Ovary (tissue), 9 donors: ENCODE data around the gene PLEKHH1. TPM values are rescaled to one million over a fixed set of nuclear protein-coding genes. Genes with fewer than 3 reads are reported as not detected.

ENCODE experiments used
- DNase-seq, 5 donors: peaks; one replicate each; pipeline ENCODE4 v3.0.0-alpha.2; 2019 to 2020
- H3K27ac ChIP-seq, 2 donors: fragments of 200-600 bp; one replicate each; pipeline versions ENCODE4 v1.5.1 to v1.8.0; 2019 to 2022
- H3K27me3 ChIP-seq: fragments of 200-600 bp; one replicate; pipeline ENCODE4 v1.8.0; 2022
- H3K36me3 ChIP-seq: fragments of 200-600 bp; sonication (generic); one replicate; pipeline ENCODE4 v1.5.1; 2019
- H3K4me1 ChIP-seq: one replicate; pipeline ENCODE4 v1.8.1; 2013; ENCODE audit warnings: mild to moderate bottlenecking, moderate library complexity; ENCODE audit not compliant: insufficient read depth
- H3K4me3 ChIP-seq: fragments of 200-600 bp; sonication (generic); one replicate; pipeline ENCODE4 v1.5.1; 2017
- H3K9me3 ChIP-seq, 2 donors: fragments of 200-600 bp in 1 of 2; sonication (generic) in 1 of 2; one replicate each; pipeline versions ENCODE4 v1.5.1 to v1.8.1; 2013 to 2019; ENCODE audit warnings: mild to moderate bottlenecking in 1 of 2, moderate library complexity in 1 of 2
- EP300 ChIP-seq: sonication (generic); formaldehyde crosslinking; IDR thresholded peaks from one replicate; pipeline ENCODE4 v1.6.1; 2017; ENCODE audit warnings: antibody characterized with exemption
- POLR2A ChIP-seq: fragments of 450-650 bp; IDR thresholded peaks from one replicate; pipeline ENCODE4 v1.6.1; 2017; ENCODE audit warnings: antibody characterized with exemption, mild to moderate bottlenecking, moderate library complexity
- WGBS, 3 donors: extraction: QIAGEN DNeasy Blood & Tissue Kit in 1 of 3; methylation state at CpG; one replicate each; pipeline versions ENCODE4 v1.1.5 to v1.1.7; 2013 to 2017; 5-methylcytosine and 5-hydroxymethylcytosine counted together
- intact Hi-C, 4 donors: fragments of 100-400 bp; cut with DNase I; formaldehyde crosslinking; loops; one replicate each; pipeline versions ENCODE4 v1.11.0 to v1.15.1; 2022 to 2023
- polyA plus RNA-seq, 2 donors: library from polyadenylated mRNA; stranded (reverse); fragments of 200-250 nt in 1 of 2; fragments of 350-450 nt in 1 of 2; fragmentation: Illumina TruSeq in 1 of 2; extraction: RNeasy Lipid Tissue Mini Kit (QIAGEN cat#74804) in 1 of 2; gene quantifications; one replicate each; pipeline ENCODE4 v1.2.3, GENCODE V29; 2013 to 2014
- total RNA-seq, 7 donors: library from RNA; depleted of rRNA in 2 of 7; stranded (reverse); fragments of >200 nt in 2 of 7; fragmentation: NEBNext Ultra II Directional in 3 of 7; extraction: Animal tissue kit (Norgen Biotek cat#: 25700) in 3 of 7; gene quantifications; one replicate each; pipeline versions ENCODE4 v1.1.0 to v1.2.4, GENCODE V29; 2016 to 2023
- TF ChIP-seq, protein P1 (sequence below), 3 donors: fragments of 450-650 bp in 2 of 3; fragments of 200-600 bp in 1 of 3; IDR thresholded peaks; one replicate each; pipeline versions ENCODE4 v1.5.1 to v1.8.0; 2016 to 2022; ENCODE audit warnings: antibody characterized with exemption in 3 of 3, mild to moderate bottlenecking in 1 of 3
- donor health status: DM: no; HTN: no; CAD: no; lungs with moderate emphysema.
- donor health status: DM: no; HTN: no; CAD: no.
- donor health status: Bipolar disorder and iron deficiency.
- donor health status: DM: yes; HTN: yes; CAD: no.
- donor health status: DM: no; HTN: no; CAD: no.
- donor health status: DM: yes; HTN: yes; CAD: no.

PLEKHH1 gene
- total and polyA plus RNA-seq, 9 donors, result 0.78 to 15.7 (median 3.9) TPM

DNA sequence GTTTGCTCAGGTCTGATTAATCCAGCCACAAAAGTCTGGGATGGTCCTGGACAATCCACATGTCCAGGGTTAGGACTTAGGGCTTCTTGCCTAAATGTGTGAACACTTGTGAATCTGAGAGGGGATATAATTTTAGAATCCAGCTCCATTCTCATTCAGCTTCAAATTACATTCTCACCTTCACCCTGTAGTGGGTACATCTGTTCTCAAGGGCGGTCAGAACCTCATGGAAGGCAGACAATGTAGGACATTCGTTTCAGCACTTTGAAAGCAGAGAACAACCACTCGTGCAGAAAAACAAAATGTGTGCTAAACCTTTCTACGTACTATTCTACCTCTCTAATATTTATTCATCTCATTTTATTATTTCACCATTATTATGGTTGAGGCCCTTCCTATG lies 45.8 kb upstream of the PLEKHH1 start:
- no peak for DNase-seq
- H3K27me3 ChIP-seq, result no peaks in the 10 kb centered on the region
- no peak for TF ChIP-seq POLR2A
- H3K4me1 ChIP-seq, result no peaks in the 10 kb centered on the region
- H3K36me3 ChIP-seq, result no peaks in the 10 kb centered on the region
- WGBS, 3 donors, result 73 to 93% (median 92%) methylated on average over 4 of the region's 4 CpGs
- H3K27ac ChIP-seq, result no peak overlapping the region
- H3K4me3 ChIP-seq, result no peak overlapping the region
- intact Hi-C loops, result no loop called here
- no peaks in the 10 kb centered on the region for H3K9me3 ChIP-seq

DNA sequence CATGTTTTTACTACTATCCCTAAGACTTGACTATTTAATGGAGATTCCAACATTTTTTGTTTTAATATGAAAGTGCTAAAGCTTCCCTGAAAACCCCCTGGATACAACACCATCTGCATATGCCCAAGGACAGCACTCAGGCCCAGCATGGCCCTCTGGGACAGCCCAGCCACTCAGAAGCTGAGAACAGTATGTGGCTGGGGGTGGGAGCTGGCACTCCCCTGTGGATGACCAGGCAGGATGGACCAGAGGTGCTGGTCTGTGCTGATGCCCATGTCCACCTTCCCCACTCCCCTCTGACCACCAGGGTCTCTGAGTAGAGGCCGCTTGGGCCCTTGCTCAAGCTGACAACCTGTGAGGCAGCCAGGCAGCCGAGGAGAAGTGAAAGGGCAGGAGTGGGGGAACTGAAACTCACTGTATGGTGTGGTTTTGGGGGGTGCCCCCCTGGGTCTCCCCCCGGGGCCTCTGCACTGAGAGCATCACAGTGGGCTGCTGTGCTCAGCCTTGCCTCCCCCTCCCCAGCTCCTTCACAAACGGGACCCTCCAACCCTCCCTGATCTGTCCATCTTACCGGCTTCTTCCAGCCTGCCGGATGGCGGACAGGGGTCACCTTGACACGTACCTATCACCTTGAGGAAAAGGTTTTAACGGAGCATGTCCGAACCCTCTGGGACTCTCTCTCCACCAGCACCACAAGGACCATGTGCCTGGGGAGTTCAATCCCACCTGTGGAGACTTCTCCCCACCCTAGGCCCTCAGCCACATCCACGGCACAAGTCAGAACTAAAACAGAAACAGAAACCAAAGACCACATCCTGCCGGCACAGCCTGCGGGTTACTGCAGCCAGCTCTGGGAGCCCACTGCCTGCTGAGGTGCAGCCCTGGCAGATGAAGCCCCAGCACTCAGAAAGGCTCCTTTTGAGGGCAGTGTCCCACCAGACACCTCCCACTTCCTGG lies 44.9 kb upstream of the PLEKHH1 start, which contains the start of gene TMEM229B:
TSS of gene TMEM229B (minus strand) at position 785 of the 957 bp plus-strand sequence. CDS start 14,798 bp downstream, outside the sequence.
- TF ChIP-seq EP300 (no peak), POLR2A (no peak)
- TF ChIP-seq, protein P1, sequence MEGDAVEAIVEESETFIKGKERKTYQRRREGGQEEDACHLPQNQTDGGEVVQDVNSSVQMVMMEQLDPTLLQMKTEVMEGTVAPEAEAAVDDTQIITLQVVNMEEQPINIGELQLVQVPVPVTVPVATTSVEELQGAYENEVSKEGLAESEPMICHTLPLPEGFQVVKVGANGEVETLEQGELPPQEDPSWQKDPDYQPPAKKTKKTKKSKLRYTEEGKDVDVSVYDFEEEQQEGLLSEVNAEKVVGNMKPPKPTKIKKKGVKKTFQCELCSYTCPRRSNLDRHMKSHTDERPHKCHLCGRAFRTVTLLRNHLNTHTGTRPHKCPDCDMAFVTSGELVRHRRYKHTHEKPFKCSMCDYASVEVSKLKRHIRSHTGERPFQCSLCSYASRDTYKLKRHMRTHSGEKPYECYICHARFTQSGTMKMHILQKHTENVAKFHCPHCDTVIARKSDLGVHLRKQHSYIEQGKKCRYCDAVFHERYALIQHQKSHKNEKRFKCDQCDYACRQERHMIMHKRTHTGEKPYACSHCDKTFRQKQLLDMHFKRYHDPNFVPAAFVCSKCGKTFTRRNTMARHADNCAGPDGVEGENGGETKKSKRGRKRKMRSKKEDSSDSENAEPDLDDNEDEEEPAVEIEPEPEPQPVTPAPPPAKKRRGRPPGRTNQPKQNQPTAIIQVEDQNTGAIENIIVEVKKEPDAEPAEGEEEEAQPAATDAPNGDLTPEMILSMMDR (IDR thresholded peaks at IDR 0.05), result no peak

DNA sequence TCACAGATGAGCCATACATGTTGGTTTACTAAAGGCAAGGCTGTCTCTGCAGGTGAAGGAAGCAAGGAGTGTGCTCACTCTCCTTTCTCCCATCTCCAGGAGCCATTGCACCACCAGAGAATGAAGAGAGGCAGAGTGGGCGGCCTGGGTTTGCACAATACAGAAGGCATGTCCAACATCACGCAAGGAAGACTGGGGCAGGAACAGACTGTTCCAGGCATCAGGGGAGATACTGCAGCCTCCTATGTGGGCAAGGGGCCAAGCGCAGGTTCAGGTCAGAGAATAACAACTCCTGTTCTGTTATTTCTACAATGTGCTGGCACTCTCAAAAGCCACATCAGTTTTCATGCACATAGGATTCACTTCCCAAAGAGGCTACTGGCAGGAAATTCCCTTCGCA lies 42.9 kb upstream of the PLEKHH1 start:
- H3K27ac ChIP-seq, result no peak overlapping the region
- DNase-seq, result no peak
- no peak overlapping the region for H3K4me3 ChIP-seq
- no peaks in the 10 kb centered on the region for H3K4me1 ChIP-seq
- intact Hi-C loops, result no loop called here
- no peaks in the 10 kb centered on the region for H3K27me3 ChIP-seq
- TF ChIP-seq EP300 (no peak), POLR2A (no peak)
- TF ChIP-seq, protein P1 (IDR thresholded peaks at IDR 0.05), result no peak
- no peaks in the 10 kb centered on the region for H3K9me3 ChIP-seq
- 84 to 92% (median 89%) methylated on average over 4 of the region's 4 CpGs for WGBS, 3 donors
- no peaks in the 10 kb centered on the region for H3K36me3 ChIP-seq

More for the DNA sequence above, 44.9 kb upstream of the PLEKHH1 start, which contains the start of gene TMEM229B:
- H3K27ac ChIP-seq, result peak within 1 kb of the TSS in 1 of 2 donors; percentile 35
- intact Hi-C loops, result no loop called here
- H3K27me3 ChIP-seq, result no peaks in the 10 kb centered on the region
- peak within 1 kb of the TSS; percentile 23 for H3K4me3 ChIP-seq
- no peaks in the 10 kb centered on the region for H3K9me3 ChIP-seq
- peak in 2 of 5 donors; percentile 25 to 39 for DNase-seq
- H3K36me3 ChIP-seq, result no peaks in the 10 kb centered on the region
- WGBS, 3 donors, result 53 to 74% (median 71%) methylated on average over 13 of the region's 13 CpGs
- no peaks in the 10 kb centered on the region for H3K4me1 ChIP-seq

DNA sequence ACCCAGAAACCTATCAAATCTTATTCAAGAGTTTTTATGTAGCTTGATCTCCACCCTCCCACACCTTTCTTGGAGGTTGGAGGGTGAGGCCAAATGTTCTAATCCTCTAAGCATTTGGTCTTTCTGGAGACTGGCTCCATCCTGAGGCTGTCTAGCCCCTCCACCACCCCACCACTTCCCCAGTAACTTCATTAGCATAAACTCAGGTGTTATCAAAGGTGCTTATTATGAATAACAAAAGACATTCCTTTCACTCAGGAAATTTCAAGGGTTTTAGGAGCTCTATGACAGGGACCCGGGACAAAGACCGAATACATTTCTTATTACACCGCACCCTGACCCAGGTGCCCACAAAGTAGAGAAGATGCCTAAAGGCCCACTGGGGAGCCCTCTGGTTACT lies 41.8 kb upstream of the PLEKHH1 start:
- TF ChIP-seq POLR2A (no peak), EP300 (no peak)
- TF ChIP-seq, protein P1 (IDR thresholded peaks at IDR 0.05), result no peak
- H3K27me3 ChIP-seq, result no peaks in the 10 kb centered on the region
- 89 to 93% (median 90%) methylated on average over 3 of the region's 3 CpGs for WGBS, 3 donors
- no peak overlapping the region for H3K4me3 ChIP-seq
- DNase-seq, result no peak
- H3K4me1 ChIP-seq, result no peaks in the 10 kb centered on the region
- H3K36me3 ChIP-seq, result no peaks in the 10 kb centered on the region
- H3K9me3 ChIP-seq, result no peaks in the 10 kb centered on the region
- H3K27ac ChIP-seq, result no peak overlapping the region
- intact Hi-C loops, result no loop called here
